K562 (cell line): ENCODE data around the gene TSPAN11. TPM values are rescaled to one million over a fixed set of nuclear protein-coding genes. Genes with fewer than 3 reads are reported as not detected.

Source experiments
- ATAC-seq: fragments of 200-7000 bp; cut with Tn5 transposase; 3 replicates; pipeline ENCODE4 v1.9.1; 2020; ENCODE audit warnings: moderate library complexity
- BruUV-seq: library from RNA; stranded (reverse); fragments of 400-500 nt; replicated peaks from 2 replicates; lab custom pipeline; 2021; lab: Mats Ljungman, UMichigan
- CTCF ChIA-PET: fragments of 300-600 bp; formaldehyde crosslinking; extraction: SDS; loops from one replicate; lab custom pipeline; 2021; ENCODE audit warnings: low intra/inter-chr PET ratio; lab: Yijun Ruan, JAX
- POLR2A ChIA-PET: fragments of 300-600, 350-650 bp; sonication (Branson Sonifier 250); formaldehyde crosslinking; extraction: SDS; loops from one replicate; lab custom pipeline; 2021; ENCODE audit warnings: antibody characterized with exemption, inconsistent platforms; lab: Yijun Ruan, JAX
- DNase-seq, 4 experiments: peaks; one replicate each; pipeline versions ENCODE4 v3.0.0 to v3.0.0-alpha.2; 2011 to 2018; ENCODE audit warnings: low spot score in 3 of 4, mixed read lengths in 3 of 4; ENCODE audit errors: extremely low read depth in 1 of 4
- FAIRE-seq: peaks from 2 replicates; lab custom pipeline; 2011; peaks lifted over from hg19 to GRCh38; lab: Jason Lieb, UNC
- H2AFZ ChIP-seq: 2 replicates; pipeline ENCODE4 v1.6.0; 2011; ENCODE audit warnings: low read depth, low read length, control low read depth, inconsistent platforms
- H3K27ac ChIP-seq: fragments of 200-600 bp; 3 replicates; pipeline ENCODE4 v1.8.0; 2011; ENCODE audit warnings: low read depth, mild to moderate bottlenecking, control low read depth, inconsistent platforms, low read length, moderate library complexity, mixed read lengths; ENCODE audit errors: extremely low read depth
- H3K27me3 ChIP-seq, 2 experiments: fragments of 300-600 bp in 1 of 2; 2 replicates in 1 of 2; 3 replicates in 1 of 2; pipeline versions ENCODE4 v1.6.0 to v1.8.0; 2011; ENCODE audit warnings: inconsistent platforms in 2 of 2, low read length in 2 of 2, mild to moderate bottlenecking in 1 of 2, mixed read lengths in 1 of 2, moderate library complexity in 1 of 2; ENCODE audit not compliant: control insufficient read depth in 2 of 2, insufficient read depth in 2 of 2
- H3K36me3 ChIP-seq: fragments of 300-600 bp; 3 replicates; pipeline ENCODE4 v1.8.0; 2011; ENCODE audit warnings: mild to moderate bottlenecking, low read length, inconsistent platforms; ENCODE audit not compliant: control insufficient read depth, insufficient read depth
- H3K4me1 ChIP-seq, 2 experiments: fragments of 200-600 bp in 1 of 2; replicated peaks in 1 of 2; 2 replicates in 1 of 2; 3 replicates in 1 of 2; pipeline versions ENCODE4 v1.5.1 to v1.8.0; 2011; ENCODE audit warnings: inconsistent platforms in 2 of 2, low read length in 2 of 2, mild to moderate bottlenecking in 1 of 2, mixed read lengths in 1 of 2, moderate library complexity in 1 of 2; ENCODE audit not compliant: control insufficient read depth in 2 of 2, insufficient read depth in 2 of 2
- H3K4me2 ChIP-seq: 2 replicates; pipeline ENCODE4 v1.6.1; 2011; ENCODE audit warnings: low read length, control low read depth, inconsistent platforms, mixed read lengths; ENCODE audit not compliant: insufficient read depth
- H3K4me3 ChIP-seq: fragments of 200-600 bp; sonication (generic), shearing (Covaris generic); 2 replicates; pipeline ENCODE4 v1.5.1; 2016; ENCODE audit warnings: control low read depth, inconsistent platforms
- H3K79me2 ChIP-seq: fragments of 200-600 bp; 3 replicates; pipeline ENCODE4 v1.8.0; 2011; ENCODE audit warnings: low read length, inconsistent platforms; ENCODE audit not compliant: control insufficient read depth, insufficient read depth
- H3K9ac ChIP-seq, 2 experiments: 2 replicates each; pipeline versions ENCODE4 v1.6.0 to v1.6.1; 2011; ENCODE audit warnings: low read depth in 2 of 2, low read length in 2 of 2, control low read depth in 1 of 2, inconsistent platforms in 1 of 2, mild to moderate bottlenecking in 1 of 2, mixed read lengths in 1 of 2; ENCODE audit not compliant: insufficient read depth in 1 of 2
- H3K9me1 ChIP-seq: one replicate; pipeline ENCODE4 v1.6.0; 2011; ENCODE audit warnings: inconsistent platforms, mild to moderate bottlenecking, low read length, moderate library complexity; ENCODE audit not compliant: control insufficient read depth, insufficient read depth
- H3K9me3 ChIP-seq: replicated peaks from 2 replicates; pipeline ENCODE4 v1.5.1; 2011; ENCODE audit warnings: low read depth, low read length, inconsistent platforms; ENCODE audit not compliant: control insufficient read depth, insufficient read depth
- H4K20me1 ChIP-seq: replicated peaks from 2 replicates; pipeline ENCODE4 v1.6.1; 2011; ENCODE audit warnings: low read length, inconsistent platforms, mixed read lengths; ENCODE audit not compliant: control insufficient read depth, insufficient read depth
- ELF4 ChIP-seq: fragments of 450-650 bp; formaldehyde crosslinking; IDR thresholded peaks from 2 replicates; pipeline ENCODE4 v1.4.0; 2022; ENCODE audit warnings: missing genetic modification characterization
- ESRRB ChIP-seq: fragments of 250-450 bp; sonication (Bioruptor Pico); IDR thresholded peaks from 2 replicates; pipeline ENCODE4 v1.5.0; 2020; ENCODE audit warnings: mild to moderate bottlenecking, moderate library complexity, borderline replicate concordance
- GATAD2B ChIP-seq: fragments of 450-650 bp; IDR thresholded peaks from 2 replicates; pipeline ENCODE4 v1.6.1; 2017; ENCODE audit warnings: mild to moderate bottlenecking, borderline replicate concordance
- HNRNPH1 ChIP-seq: fragments of 200-400 bp; formaldehyde crosslinking; optimal IDR thresholded peaks from 2 replicates; pipeline ENCODE3; 2017; ENCODE audit warnings: low read depth, mild to moderate bottlenecking, low read length, moderate library complexity
- MTF1 ChIP-seq: fragments of 250-450 bp; sonication (Bioruptor Pico); IDR thresholded peaks from 2 replicates; pipeline ENCODE4 v1.9.0; 2021; ENCODE audit warnings: moderate library complexity, mild to moderate bottlenecking, inconsistent platforms, borderline replicate concordance
- MYC ChIP-seq, 2 experiments: fragments of 250-450 bp in 1 of 2; sonication (Bioruptor Pico) in 1 of 2; IDR thresholded peaks; 2 replicates each; pipeline versions ENCODE4 v1.5.1 to v1.6.1; 2012 to 2021; ENCODE audit warnings: low read depth in 2 of 2, borderline replicate concordance in 1 of 2, improper control_type of control experiment in 1 of 2, low read length in 1 of 2, mild to moderate bottlenecking in 1 of 2, moderate library complexity in 1 of 2
- NCOA4 ChIP-seq: fragments of 450-650 bp; IDR thresholded peaks from 2 replicates; pipeline ENCODE4 v1.6.1; 2018; ENCODE audit warnings: mild to moderate bottlenecking; ENCODE audit not compliant: partially characterized antibody
- PHB ChIP-seq: fragments of 250-450 bp; sonication (Bioruptor Pico); IDR thresholded peaks from 2 replicates; pipeline ENCODE4 v1.5.0; 2021
- SMARCB1 ChIP-seq: IDR thresholded peaks from 2 replicates; pipeline ENCODE4 v1.6.1; 2011; ENCODE audit warnings: improper control_type of control experiment, low read depth; ENCODE audit not compliant: insufficient read length
- TAF15 ChIP-seq: fragments of 200-400 bp; formaldehyde crosslinking; IDR thresholded peaks from 2 replicates; pipeline ENCODE4 v1.6.1; 2017; ENCODE audit warnings: mild to moderate bottlenecking, low read depth, low read length, moderate library complexity
- ZNF507 ChIP-seq: conservative IDR thresholded peaks from 2 replicates; pipeline ENCODE4 v1.6.1; 2017; ENCODE audit warnings: missing genetic modification characterization, missing compliant biosample characterization
- ZNF551 ChIP-seq: fragments of 250-450 bp; sonication (Bioruptor Pico); IDR thresholded peaks from 2 replicates; pipeline ENCODE4 v1.5.0; 2021; ENCODE audit warnings: mild to moderate bottlenecking, moderate library complexity
- WGBS: fragments of 100-300 bp; shearing (Covaris generic); methylation state at CpG from one replicate; pipeline ENCODE4 v1.1.6; 2016; ENCODE audit warnings: low coverage, mixed read lengths; ENCODE audit not compliant: insufficient coverage; ENCODE audit errors: missing lambda C conversion rate; 5-methylcytosine and 5-hydroxymethylcytosine counted together
- in situ Hi-C: fragments of 300-500 bp; cut with MboI; formaldehyde crosslinking; loops from 4 replicates; pipeline ENCODE4 v1.15.0; 2018; ENCODE audit warnings: inconsistent platforms, mixed read lengths
- intact Hi-C: fragments of 100-400 bp; cut with micrococcal nuclease; formaldehyde crosslinking; loops from 2 replicates; pipeline ENCODE4 v1.14.2; 2022
- polyA plus RNA-seq, 8 experiments: library from polyadenylated mRNA; depleted of rRNA in 4 of 8; stranded (reverse) in 5 of 8; unstranded in 3 of 8; fragments of >200 nt; fragmentation: Nextera tagmentation in 2 of 8; fragmentation: Illumina TruSeq in 1 of 8; extraction: Ambion mirVana in 2 of 8; extraction: Trizol in 1 of 8; gene quantifications; 2 replicates each; pipeline versions ENCODE4 v1.2.1 to v1.2.3, GENCODE V29; 2011 to 2014; ENCODE audit warnings: inconsistent platforms in 1 of 8, missing spikeins in 1 of 8
- total RNA-seq, 7 experiments: library from RNA; depleted of rRNA in 6 of 7; stranded (reverse); fragments of >200 nt in 6 of 7; fragmentation: Illumina TruSeq in 2 of 7; extraction: Trizol in 2 of 7; gene quantifications; 2 replicates each; pipeline versions ENCODE4 v1.2.1 to v1.2.3, GENCODE V29; 2011 to 2021; ENCODE audit warnings: low replicate concordance in 1 of 7
- TF ChIP-seq, protein P1 (sequence below): fragments of 250-450 bp; sonication (Bioruptor Pico); IDR thresholded peaks from 2 replicates; pipeline ENCODE4 v1.5.0; 2021

TSPAN11 gene
- total and polyA plus RNA-seq, 9 of the 15 experiments (the other 6 are each of a cell fraction or from before 2014, with no cell fraction given), result not detected

- no peaks in the 10 kb centered on the region for H3K36me3 ChIP-seq
- in situ Hi-C loops, result no loop called here
- H3K4me2 ChIP-seq, result no peak overlapping the region
- peaks cover 8 to 50% of the 10 kb centered on the region in 2 experiments; a peak in 4 of 5 replicates for H3K27me3 ChIP-seq
- DNase-seq (no peak), FAIRE-seq (no peak), ATAC-seq (no peak)
- intact Hi-C loops, result no loop called here
- H3K9ac ChIP-seq, result no peak overlapping the region
- no peaks in the 10 kb centered on the region for H3K79me2 ChIP-seq
- no peaks in the 10 kb centered on the region for H3K9me1 ChIP-seq
- POLR2A ChIA-PET, result no interaction called here
- CTCF ChIA-PET, result no interaction called here
- no peak overlapping the region for H3K4me3 ChIP-seq
- no TSS peak for BruUV-seq
- no peaks in the 10 kb centered on the region for H3K4me1 ChIP-seq
- TF ChIP-seq ESRRB (CRISPR knock-in tag) (no peak), MYC (IDR thresholded peaks at IDR 0.05; ENCODE audit: low read depth, low read length) (no peak), MYC (CRISPR knock-in tag; IDR thresholded peaks at IDR 0.05; ENCODE audit: borderline replicate concordance, low read depth) (no peak), ZNF551 (no peak), HNRNPH1 (no peak), GATAD2B (no peak), TAF15 (no peak), MTF1 (CRISPR knock-in tag) (no peak), PHB (CRISPR knock-in tag) (no peak), ELF4 (CRISPR knock-in tag) (no peak), SMARCB1 (no peak), ZNF507 (tag) (no peak), NCOA4 (no peak)
- TF ChIP-seq, protein P1, sequence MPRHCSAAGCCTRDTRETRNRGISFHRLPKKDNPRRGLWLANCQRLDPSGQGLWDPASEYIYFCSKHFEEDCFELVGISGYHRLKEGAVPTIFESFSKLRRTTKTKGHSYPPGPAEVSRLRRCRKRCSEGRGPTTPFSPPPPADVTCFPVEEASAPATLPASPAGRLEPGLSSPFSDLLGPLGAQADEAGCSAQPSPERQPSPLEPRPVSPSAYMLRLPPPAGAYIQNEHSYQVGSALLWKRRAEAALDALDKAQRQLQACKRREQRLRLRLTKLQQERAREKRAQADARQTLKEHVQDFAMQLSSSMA (CRISPR knock-in tag), result no peak
- 0% methylated on average over 7 of the region's 7 CpGs for WGBS
- H4K20me1 ChIP-seq, result peaks cover 8% of the 10 kb centered on the region; the same call in 1 of the 2 replicates
- no peak overlapping the region for H2AFZ ChIP-seq
- no peak overlapping the region for H3K27ac ChIP-seq
- no peaks in the 10 kb centered on the region for H3K9me3 ChIP-seq
Measured at GRCh38 chr12:31003861-31004640, 77.5 kb downstream of the TSPAN11 start.
